SH-SY5Y (cell line): ENCODE data around the gene ADK.

ENCODE experiments used
- GATA2 ChIP-seq: IDR thresholded peaks from 2 replicates; pipeline ENCODE4 v1.6.1; 2011; ENCODE audit warnings: mild to moderate bottlenecking, low read depth, low read length
- GATA3 ChIP-seq: IDR thresholded peaks from 2 replicates; pipeline ENCODE4 v1.6.1; 2011; ENCODE audit warnings: low read depth, mild to moderate bottlenecking, low read length, moderate library complexity

Gene ADK

DNA sequence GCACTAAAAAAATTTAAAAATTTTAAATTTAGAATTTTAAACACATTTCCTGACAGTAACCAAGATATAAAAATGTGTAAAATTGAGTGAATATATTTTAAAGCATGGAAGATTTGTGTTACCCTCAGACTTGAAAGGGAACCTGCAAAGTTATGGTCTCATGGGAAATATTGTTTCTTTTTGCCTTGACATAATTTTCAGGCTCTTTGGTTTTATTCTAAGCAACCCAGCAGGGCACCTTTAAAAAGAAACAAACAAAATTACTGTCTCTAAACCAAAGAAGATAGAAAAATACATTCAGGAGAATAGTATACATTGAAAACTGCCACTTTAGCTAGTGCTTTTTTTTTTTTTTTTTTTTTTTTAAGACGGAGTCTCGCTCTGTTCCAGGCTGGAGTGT is 87.5 kb downstream of the ADK start:
- TF ChIP-seq GATA2 (no peak), GATA3 (no peak)

DNA sequence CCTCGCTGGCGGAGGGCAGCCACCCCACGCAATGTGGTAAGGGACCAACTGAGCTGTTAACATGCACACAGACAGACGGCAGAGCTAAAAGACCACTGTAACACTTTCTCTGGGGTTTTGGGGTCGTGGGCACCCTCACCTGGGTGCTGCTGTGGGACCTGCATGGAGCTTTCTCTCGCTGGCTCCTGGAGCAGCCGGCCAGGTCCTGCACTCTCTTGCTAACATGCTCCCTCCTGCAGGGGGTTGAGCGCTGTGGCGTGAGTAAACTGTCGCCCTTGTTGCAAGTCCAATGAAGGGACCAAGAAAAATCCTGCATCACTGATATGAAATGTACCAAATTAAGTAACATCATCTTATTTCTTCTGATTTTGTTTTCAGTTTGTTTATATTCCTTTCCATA is 92.0 kb downstream of the ADK start:
- TF ChIP-seq GATA3 (no peak), GATA2 (no peak)

DNA sequence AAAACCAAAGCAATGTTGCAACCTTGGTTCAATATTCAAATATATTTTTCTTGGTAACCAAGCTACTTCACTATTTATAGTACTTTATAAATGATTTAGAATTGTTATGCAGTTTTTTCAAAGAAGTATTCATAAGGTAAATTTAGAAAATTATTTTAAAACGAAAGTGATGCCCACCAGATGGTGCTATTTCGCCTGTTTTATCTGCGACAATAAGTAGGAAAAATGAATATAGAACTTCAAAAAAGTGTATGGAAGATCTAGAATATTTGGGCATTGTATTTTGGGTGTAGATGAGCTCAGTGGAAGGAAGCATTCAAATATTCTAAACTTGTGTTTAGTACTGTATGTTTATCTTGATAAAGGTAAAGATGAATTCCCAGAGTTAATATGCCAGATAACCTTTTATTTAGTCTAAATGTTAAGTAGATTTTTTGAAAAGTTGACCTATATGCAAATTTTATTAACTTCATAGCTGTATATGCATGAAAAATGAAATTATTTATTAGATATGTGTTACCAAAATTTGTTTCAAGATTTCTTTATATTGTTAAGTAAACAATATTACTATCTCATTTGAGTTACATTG is 93.2 kb downstream of the ADK start:
- no peak for TF ChIP-seq GATA3
- no peak for TF ChIP-seq GATA2

DNA sequence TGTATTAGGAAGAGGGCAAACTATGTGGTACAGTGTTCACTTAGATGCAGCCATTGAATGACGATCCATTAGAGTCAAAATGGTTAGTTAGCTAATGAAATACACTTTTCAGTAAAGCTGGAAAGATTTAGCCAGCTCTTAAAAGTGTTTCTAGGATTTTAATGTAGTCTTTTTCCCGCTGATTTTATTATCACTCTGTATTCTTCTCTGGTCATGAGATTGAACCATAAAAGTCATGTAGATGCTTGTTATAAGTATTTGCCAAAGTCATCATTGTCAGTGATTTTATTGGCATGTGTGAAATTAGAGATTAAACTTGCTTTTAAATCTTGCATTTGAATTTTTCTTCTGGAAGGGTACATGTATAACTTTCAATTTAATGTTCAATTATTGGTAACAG is 93.8 kb downstream of the ADK start:
- TF ChIP-seq GATA3 (no peak), GATA2 (no peak)

DNA sequence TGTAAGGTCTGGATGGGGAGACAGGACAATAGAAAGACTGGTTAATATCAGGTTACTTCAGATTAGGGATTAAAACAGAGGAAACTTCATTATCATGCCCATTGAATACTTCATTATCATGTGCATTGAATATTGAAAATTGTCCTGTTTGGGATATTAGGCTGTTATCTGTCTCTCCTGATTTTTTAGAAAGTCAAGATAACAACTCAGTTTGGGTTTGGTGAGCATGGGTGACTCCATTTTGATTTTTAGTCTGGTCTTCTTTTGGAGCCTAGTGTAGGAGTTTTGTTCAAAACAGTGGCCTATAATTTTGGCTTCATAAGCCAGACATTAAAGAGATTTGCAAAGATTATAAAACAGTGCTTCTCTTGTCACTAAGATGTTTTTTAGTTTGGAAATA is 95.5 kb downstream of the ADK start:
- TF ChIP-seq GATA2 (no peak), GATA3 (no peak)

DNA sequence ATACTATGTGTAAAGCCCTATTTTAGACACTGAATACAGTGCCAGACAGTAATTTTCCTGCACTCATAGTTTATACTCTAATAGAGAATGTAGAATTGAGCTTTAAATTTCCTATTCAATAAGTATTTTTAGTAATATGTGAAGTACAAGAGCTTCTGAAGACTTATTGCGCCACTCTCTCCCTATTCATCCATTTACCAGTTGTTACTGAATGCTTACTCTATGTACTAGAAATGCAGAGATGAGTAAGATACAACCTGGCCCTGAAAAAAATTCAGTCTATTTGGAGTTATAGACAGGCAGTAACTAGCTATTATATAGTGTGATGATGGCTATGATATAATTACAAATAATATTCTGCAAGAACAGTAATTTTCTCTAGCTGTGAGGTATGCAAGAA is 98.8 kb downstream of the ADK start:
- TF ChIP-seq GATA2: no peak
- TF ChIP-seq GATA3: no peak

DNA sequence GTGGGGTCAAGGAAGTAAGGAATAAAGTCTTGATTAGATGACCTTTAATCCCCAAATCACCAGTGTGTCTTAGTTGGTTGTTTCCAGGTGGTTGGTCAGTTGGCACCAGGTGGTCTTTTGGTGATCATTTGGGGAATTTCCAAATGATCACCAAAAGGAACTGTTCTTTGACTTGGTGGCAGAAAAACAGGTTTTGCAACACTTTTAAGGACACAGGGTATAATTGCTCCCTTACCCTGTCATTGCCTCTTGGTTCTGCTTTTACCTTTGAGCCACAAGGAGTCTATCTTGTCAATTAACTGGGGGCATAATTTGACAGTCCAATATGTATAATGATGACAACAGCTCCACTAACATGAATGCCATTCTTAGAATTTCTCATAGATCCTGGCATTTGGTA is 104.2 kb downstream of the ADK start:
- TF ChIP-seq GATA3 (no peak), GATA2 (no peak)

DNA sequence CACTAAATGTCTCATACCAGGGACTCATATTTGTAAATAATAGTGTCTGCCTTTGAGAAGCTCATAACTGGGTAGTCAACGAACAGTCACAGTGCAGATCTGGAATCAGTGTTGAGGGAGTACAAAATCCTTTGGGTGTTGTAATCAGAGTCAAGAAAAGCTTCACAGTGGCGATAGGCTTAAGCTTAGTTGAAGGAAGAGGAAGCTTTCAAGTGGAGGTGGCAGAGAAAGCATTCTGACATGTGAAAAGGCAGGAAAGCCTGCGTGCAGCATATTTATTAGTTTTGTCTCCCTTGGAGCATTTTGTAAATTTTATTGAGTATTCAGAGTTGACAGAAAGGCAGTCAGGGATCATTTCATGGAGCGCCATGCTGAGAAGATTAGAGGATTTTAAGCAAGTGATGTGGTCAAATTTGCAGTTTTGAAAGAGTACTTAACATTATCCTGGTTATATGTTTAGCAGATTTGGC is 104.9 kb downstream of the ADK start:
- TF ChIP-seq GATA3 (no peak), GATA2 (no peak)

DNA sequence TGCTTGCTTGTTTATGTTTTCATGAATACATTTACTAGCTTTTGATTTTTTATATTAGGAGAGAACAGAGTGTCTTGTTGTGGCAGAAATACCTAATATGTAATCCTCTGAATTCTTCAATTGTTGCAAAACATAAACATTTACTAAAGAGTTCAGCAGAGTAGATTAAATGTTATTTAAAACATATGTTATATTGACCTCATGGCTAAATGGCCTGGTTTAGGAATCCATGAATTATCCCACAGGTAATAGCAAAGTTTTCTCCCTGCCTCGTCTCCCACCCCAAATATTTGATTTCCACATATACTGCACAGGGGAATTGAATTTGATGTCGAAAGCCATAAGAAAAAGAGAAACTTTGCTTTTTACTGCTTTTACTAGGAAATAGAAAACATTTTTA is 111.8 kb downstream of the ADK start:
- TF ChIP-seq GATA2: no peak
- no peak for TF ChIP-seq GATA3

DNA sequence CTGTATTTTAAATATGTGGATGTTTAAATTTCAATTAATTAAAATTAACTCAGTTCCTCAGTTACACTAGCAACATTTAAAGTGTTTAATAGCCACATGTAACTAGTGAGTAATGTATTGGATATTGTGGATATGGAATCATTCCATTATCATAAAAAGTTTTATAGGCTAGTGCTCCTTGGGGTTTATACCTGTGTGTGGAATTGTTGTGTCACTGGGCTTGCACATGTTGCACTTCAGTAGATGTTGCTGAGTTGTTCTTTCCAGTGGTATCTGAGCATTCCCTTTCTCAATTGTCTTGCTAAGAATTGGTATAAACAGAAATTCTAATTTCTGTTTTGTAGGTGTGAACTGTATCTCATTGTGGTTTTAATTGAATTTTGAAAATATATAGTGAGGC is 113.0 kb downstream of the ADK start:
- TF ChIP-seq GATA3 (no peak), GATA2 (no peak)

DNA sequence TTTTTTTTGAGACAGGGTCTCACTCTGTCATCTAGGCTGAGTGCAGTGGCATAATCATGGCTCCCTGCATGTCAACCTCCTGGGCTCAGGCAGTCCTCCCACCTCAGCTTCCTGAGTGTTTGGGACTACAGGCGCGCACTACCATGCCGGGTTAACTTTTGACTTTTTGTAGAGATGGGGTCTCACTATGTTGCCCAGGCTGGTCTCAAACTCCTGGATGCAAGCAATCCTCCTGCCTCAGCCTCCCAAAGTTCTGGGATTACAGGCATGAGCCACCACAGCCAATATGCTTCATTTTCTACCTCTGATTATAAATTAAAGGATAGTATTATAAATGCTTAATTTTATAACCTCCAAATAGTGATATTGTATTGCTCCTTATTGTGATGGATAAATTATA is 121.3 kb downstream of the ADK start:
- no peak for TF ChIP-seq GATA3
- no peak for TF ChIP-seq GATA2

DNA sequence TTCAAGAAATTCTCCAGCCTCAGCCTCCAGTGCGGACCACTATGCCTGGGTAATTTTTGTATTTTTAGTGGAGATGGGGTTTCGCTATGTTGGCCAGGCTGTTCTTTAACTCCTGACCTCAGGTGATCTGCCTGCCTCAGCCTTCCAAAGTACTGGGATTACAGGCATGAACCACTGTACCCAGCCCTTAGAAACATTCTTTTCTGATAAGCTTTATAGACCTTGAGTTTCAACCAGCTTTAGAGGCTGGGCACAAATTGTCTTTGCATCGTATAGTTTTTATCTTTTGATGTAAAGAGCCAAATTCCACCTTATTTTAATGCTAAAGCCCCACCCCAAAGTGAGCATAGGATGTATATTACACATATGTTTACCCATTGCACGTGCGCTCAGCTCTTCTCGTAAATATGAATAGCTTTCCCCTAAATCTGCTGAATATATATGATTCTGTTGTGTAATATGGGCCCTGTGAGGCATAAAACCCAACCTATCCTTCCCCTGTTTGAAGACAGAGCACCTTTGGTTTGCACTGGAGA is 124.8 kb downstream of the ADK start:
- TF ChIP-seq GATA3: no peak
- TF ChIP-seq GATA2: no peak

DNA sequence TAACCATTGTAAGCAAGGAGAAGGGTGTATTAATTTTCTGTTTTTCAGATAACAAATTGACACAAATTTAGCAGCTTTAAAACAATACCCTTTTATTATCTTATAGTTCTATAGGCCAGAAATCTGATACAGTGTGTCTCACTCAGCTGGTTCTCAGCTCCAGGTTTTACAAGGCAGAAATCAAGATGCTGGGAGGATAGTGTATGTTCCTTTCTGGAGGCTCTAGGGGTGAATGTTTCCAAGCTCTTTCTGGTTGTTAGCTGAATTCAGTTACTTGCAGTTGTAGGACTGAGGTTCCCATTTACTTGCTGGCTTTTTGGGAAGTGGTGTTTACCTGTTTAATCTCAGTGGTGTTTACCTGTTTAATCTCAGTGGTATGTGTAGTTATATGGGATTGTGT is 125.4 kb downstream of the ADK start:
- no peak for TF ChIP-seq GATA3
- no peak for TF ChIP-seq GATA2

DNA sequence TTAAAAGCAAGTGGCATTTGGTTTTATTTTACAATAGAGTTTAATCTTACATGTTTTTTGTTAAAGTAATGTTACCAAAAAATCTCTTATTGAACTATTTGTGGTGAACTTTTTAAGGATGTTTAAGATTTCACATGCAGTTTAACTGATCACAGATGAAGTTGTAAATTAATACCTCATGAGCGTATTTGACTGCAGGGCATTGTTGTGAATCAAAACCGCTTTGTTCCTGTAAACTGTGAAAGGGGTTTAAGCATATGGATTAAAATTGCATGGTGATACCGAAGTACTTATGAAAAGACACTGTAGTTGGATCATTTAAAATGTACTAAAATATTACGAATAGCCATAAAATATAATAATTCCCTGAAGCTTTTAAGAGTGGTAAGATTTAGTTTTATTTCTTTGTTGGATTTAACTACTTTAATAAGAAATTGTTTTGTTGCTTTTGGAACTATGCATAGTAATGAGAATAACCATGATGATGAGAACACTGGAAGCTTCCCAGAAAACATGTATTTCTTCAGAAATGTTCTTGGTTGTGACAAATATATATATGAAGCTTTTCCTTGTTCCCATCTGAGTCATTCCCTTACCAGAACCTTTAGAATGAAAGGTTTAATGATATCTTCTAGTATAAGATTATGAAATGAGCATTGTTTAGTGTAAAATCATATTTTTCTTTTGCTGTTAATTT is 131.3 kb downstream of the ADK start:
- TF ChIP-seq GATA3 (no peak), GATA2 (no peak)

DNA sequence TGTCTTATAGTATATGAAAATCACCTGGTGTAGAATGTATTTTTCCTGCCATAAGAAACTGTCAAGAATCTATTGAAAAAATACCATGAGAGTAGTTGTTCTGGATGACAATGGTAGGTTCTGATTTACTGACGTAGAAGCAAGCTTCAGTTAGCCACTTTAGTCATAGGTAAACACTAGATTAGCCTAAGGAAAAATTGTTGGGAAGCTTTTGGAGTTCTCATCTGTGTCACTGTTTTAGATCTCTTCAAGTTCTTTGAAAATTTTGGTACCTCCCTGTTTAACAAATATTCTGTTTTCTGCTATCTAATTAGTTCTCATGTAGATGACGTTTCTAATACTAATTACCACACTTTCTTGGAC is 131.8 kb downstream of the ADK start:
- TF ChIP-seq GATA3 (no peak), GATA2 (no peak)
